GM15510 (cell line): ENCODE measurements around the gene KIF6.

ENCODE experiments used
- POLR2A ChIP-seq: IDR thresholded peaks from 3 replicates; pipeline ENCODE4 v1.6.1; 2011; ENCODE audit warnings: borderline replicate concordance; ENCODE audit not compliant: insufficient read length; ENCODE audit errors: extremely low read depth

The KIF6 gene

GRCh38 chr6:39425346-39426072, 299.7 kb downstream of the KIF6 start:
- TF ChIP-seq POLR2A: no peak

- no peak for TF ChIP-seq POLR2A
Measured at GRCh38 chr6:39424831-39425230, 300.4 kb downstream of the KIF6 start.

GRCh38 chr6:39422238-39422637, 303.0 kb downstream of the KIF6 start:
- TF ChIP-seq POLR2A: no peak

- TF ChIP-seq POLR2A: no peak
Measured at GRCh38 chr6:39421383-39422225, 303.6 kb downstream of the KIF6 start.

- no peak for TF ChIP-seq POLR2A
Measured at GRCh38 chr6:39420300-39421265, 304.6 kb downstream of the KIF6 start.

- TF ChIP-seq POLR2A: no peak
Measured at GRCh38 chr6:39419607-39420006, 305.6 kb downstream of the KIF6 start.

GRCh38 chr6:39417440-39417839, 307.8 kb downstream of the KIF6 start:
- TF ChIP-seq POLR2A: no peak

- TF ChIP-seq POLR2A: no peak
Measured at GRCh38 chr6:39416728-39417127, 308.5 kb downstream of the KIF6 start.

- no peak for TF ChIP-seq POLR2A
Measured at GRCh38 chr6:39416026-39416425, 309.2 kb downstream of the KIF6 start.

GRCh38 chr6:39415482-39415881, 309.7 kb downstream of the KIF6 start:
- TF ChIP-seq POLR2A: no peak

GRCh38 chr6:39411465-39411864, 313.7 kb downstream of the KIF6 start:
- TF ChIP-seq POLR2A: no peak

- TF ChIP-seq POLR2A: no peak
Measured at GRCh38 chr6:39411001-39411400, 314.2 kb downstream of the KIF6 start.

- TF ChIP-seq POLR2A: no peak
Measured at GRCh38 chr6:39409889-39410288, 315.3 kb downstream of the KIF6 start.

GRCh38 chr6:39407446-39407993, 317.7 kb downstream of the KIF6 start:
- TF ChIP-seq POLR2A: no peak
